ENCODE measurements around the gene PRKCE. TPM values are rescaled to one million over a fixed set of nuclear protein-coding genes. Genes with fewer than 3 reads are reported as not detected.

The PRKCE gene
- total RNA-seq, 1 experiment from 2014 or later, result 4.4 TPM

DNA sequence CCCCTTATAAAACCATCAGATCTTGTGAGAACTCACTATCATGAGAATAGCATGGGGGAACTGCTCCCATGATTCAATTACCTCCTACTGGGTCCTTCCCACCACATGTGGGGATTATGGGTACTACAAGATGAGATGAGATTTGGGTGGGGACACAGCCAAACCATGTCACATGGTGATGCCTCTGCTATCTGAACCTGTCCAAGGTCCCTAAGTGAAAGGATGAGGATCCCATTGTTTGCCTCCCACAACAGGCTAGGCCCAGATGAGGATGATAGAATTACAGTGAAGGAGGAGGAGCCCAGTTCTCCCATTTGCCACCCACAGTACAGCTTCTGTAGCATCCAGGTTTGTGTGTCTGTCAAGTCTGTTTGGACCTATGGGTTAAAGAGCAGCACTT lies 65.4 kb downstream of the PRKCE start:
- Histone ChIP-seq H3K4me3 (ENCODE audit: low read depth, low read length) (no peak overlapping the region), H3K9me3 (no peaks in the 10 kb centered on the region), H3K27me3 (replicated peaks; ENCODE audit: control insufficient read depth, insufficient read depth, low read length) (peaks cover 3% of the 10 kb centered on the region), H3K36me3 (ENCODE audit: control insufficient read depth, insufficient read depth, low read length) (no peaks in the 10 kb centered on the region), H3K4me1 (no peaks in the 10 kb centered on the region)
- Mint-ChIP-seq H3K9me3 (ENCODE audit: unreplicated experiment) (no peaks in the 10 kb centered on the region), H3K4me1 (ENCODE audit: low read depth, unreplicated experiment) (no peaks in the 10 kb centered on the region), H3K4me3 (ENCODE audit: unreplicated experiment) (no peak overlapping the region), H3K36me3 (ENCODE audit: insufficient read depth, unreplicated experiment) (peaks cover 4% of the 10 kb centered on the region), H3K27me3 (ENCODE audit: insufficient read depth, unreplicated experiment) (no peaks in the 10 kb centered on the region), H3K27ac (ENCODE audit: unreplicated experiment) (no peak overlapping the region)
- ChIA-PET CTCF (no interaction called here), POLR2A (no interaction called here)
- BruUV-seq (replicated peaks), result no TSS peak
- TF ChIP-seq, protein P1, sequence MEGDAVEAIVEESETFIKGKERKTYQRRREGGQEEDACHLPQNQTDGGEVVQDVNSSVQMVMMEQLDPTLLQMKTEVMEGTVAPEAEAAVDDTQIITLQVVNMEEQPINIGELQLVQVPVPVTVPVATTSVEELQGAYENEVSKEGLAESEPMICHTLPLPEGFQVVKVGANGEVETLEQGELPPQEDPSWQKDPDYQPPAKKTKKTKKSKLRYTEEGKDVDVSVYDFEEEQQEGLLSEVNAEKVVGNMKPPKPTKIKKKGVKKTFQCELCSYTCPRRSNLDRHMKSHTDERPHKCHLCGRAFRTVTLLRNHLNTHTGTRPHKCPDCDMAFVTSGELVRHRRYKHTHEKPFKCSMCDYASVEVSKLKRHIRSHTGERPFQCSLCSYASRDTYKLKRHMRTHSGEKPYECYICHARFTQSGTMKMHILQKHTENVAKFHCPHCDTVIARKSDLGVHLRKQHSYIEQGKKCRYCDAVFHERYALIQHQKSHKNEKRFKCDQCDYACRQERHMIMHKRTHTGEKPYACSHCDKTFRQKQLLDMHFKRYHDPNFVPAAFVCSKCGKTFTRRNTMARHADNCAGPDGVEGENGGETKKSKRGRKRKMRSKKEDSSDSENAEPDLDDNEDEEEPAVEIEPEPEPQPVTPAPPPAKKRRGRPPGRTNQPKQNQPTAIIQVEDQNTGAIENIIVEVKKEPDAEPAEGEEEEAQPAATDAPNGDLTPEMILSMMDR (IDR thresholded peaks at IDR 0.05; ENCODE audit: insufficient read depth in 1 of 2, low read depth in 1 of 2, low read length in 1 of 2, severe bottlenecking in 1 of 2, unreplicated experiment in 1 of 2), result no peak
- intact Hi-C loops (cut with micrococcal nuclease; ENCODE audit: unreplicated experiment), result no loop called here
- DNase-seq, result no peak

DNA sequence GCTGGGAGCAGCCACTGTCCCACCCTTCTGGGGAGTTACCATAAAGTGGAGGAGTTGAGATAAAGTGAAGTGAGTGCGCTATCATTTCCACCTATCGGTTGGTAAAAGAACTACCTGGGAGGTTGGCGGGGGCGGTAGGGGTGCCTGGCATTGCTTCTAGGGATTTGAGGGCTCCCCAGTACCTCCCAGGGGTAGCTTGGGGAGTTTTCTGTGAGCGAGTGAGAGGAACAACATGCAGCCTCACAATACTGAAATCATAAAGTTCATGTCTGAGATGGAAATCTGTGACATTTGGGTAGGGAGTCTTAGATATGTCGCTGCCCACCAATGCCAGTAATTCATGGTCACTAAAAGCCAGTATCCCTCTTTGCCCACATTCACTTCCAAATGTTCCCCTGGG lies 68.7 kb downstream of the PRKCE start:
- H3K36me3 ChIP-seq (ENCODE audit: control insufficient read depth, insufficient read depth, low read length), result no peaks in the 10 kb centered on the region
- Mint-ChIP-seq H3K36me3 (ENCODE audit: insufficient read depth, unreplicated experiment) (peaks cover 4% of the 10 kb centered on the region), H3K9me3 (ENCODE audit: unreplicated experiment) (no peaks in the 10 kb centered on the region), H3K27me3 (ENCODE audit: insufficient read depth, unreplicated experiment) (no peaks in the 10 kb centered on the region), H3K4me3 (ENCODE audit: unreplicated experiment) (no peak overlapping the region), H3K4me1 (ENCODE audit: low read depth, unreplicated experiment) (no peaks in the 10 kb centered on the region), H3K27ac (ENCODE audit: unreplicated experiment) (no peak overlapping the region)
- intact Hi-C loops (cut with micrococcal nuclease; ENCODE audit: unreplicated experiment), result no loop called here
- no peaks in the 10 kb centered on the region for H3K9me3 ChIP-seq
- no peak overlapping the region for H3K4me3 ChIP-seq (ENCODE audit: low read depth, low read length)
- H3K27me3 ChIP-seq (replicated peaks; ENCODE audit: control insufficient read depth, insufficient read depth, low read length), result no peaks in the 10 kb centered on the region
- H3K4me1 ChIP-seq, result no peaks in the 10 kb centered on the region
- BruUV-seq (replicated peaks), result no TSS peak
- TF ChIP-seq, protein P1 (IDR thresholded peaks at IDR 0.05; ENCODE audit: insufficient read depth in 1 of 2, low read depth in 1 of 2, low read length in 1 of 2, severe bottlenecking in 1 of 2, unreplicated experiment in 1 of 2), result no peak
- no peak for DNase-seq
- ChIA-PET POLR2A (no interaction called here), CTCF (no interaction called here)

- Histone ChIP-seq H3K36me3 (ENCODE audit: control insufficient read depth, insufficient read depth, low read length) (no peaks in the 10 kb centered on the region), H3K9me3 (no peaks in the 10 kb centered on the region), H3K4me3 (ENCODE audit: low read depth, low read length) (no peak overlapping the region), H3K4me1 (no peaks in the 10 kb centered on the region), H3K27me3 (replicated peaks; ENCODE audit: control insufficient read depth, insufficient read depth, low read length) (no peaks in the 10 kb centered on the region)
- POLR2A ChIA-PET, result no interaction called here
- peaks cover 4% of the 10 kb centered on the region for H3K36me3 Mint-ChIP-seq (ENCODE audit: insufficient read depth, unreplicated experiment)
- H3K27me3 Mint-ChIP-seq (ENCODE audit: insufficient read depth, unreplicated experiment), result no peaks in the 10 kb centered on the region
- H3K4me3 Mint-ChIP-seq (ENCODE audit: unreplicated experiment), result no peak overlapping the region
- no peaks in the 10 kb centered on the region for H3K9me3 Mint-ChIP-seq (ENCODE audit: unreplicated experiment)
- TF ChIP-seq, protein P1 (IDR thresholded peaks at IDR 0.05; ENCODE audit: insufficient read depth in 1 of 2, low read depth in 1 of 2, low read length in 1 of 2, severe bottlenecking in 1 of 2, unreplicated experiment in 1 of 2), result no peak
- H3K4me1 Mint-ChIP-seq (ENCODE audit: low read depth, unreplicated experiment), result no peaks in the 10 kb centered on the region
- CTCF ChIA-PET, result no interaction called here
- H3K27ac Mint-ChIP-seq (ENCODE audit: unreplicated experiment), result no peak overlapping the region
- intact Hi-C loops (cut with micrococcal nuclease; ENCODE audit: unreplicated experiment), result no loop called here
- no TSS peak for BruUV-seq (replicated peaks)
- DNase-seq, result no peak
Measured at GRCh38 chr2:45721150-45721549, 69.7 kb downstream of the PRKCE start.

All from Caco-2 (cell line).